HepG2 (cell line): ENCODE results near the gene DSTN. TPM values are rescaled to one million over a fixed set of nuclear protein-coding genes. Genes with fewer than 3 reads are reported as not detected.

Experiments
- ATAC-seq: fragments of 200-7000 bp; cut with Tn5 transposase; 3 replicates; pipeline ENCODE4 v1.9.1; 2020; ENCODE audit warnings: mild to moderate bottlenecking, moderate library complexity
- BruUV-seq: library from RNA; stranded (reverse); fragments of 400-500 nt; replicated peaks from 2 replicates; lab custom pipeline; 2021; lab: Mats Ljungman, UMichigan
- CTCF ChIA-PET: fragments of 300-600 bp; formaldehyde crosslinking; extraction: SDS; loops from one replicate; lab custom pipeline; 2021; ENCODE audit warnings: low total read pairs, inconsistent platforms, low intra/inter-chr PET ratio; lab: Yijun Ruan, JAX
- POLR2A ChIA-PET: fragments of 350-600 bp; sonication (Branson Sonifier 250); formaldehyde crosslinking; loops from one replicate; lab custom pipeline; 2020; ENCODE audit warnings: antibody characterized with exemption, inconsistent platforms; lab: Yijun Ruan, JAX
- DNase-seq: peaks from one replicate; pipeline ENCODE4 v3.0.0-alpha.2; 2015; ENCODE audit warnings: low spot score
- FAIRE-seq: peaks from 3 replicates; lab custom pipeline; 2011; peaks lifted over from hg19 to GRCh38; lab: Jason Lieb, UNC
- H2AFZ ChIP-seq: one replicate; pipeline ENCODE4 v1.6.1; 2011; ENCODE audit warnings: low read length, inconsistent platforms
- H3K27ac ChIP-seq: fragments of 300-600 bp; 3 replicates; pipeline ENCODE4 v1.8.0; 2011; ENCODE audit warnings: mixed run types, mild to moderate bottlenecking, mixed read lengths, low read length, inconsistent platforms; ENCODE audit not compliant: insufficient read depth; ENCODE audit errors: extremely low read length
- H3K27me3 ChIP-seq, 2 experiments: fragments of 200-600 bp in 1 of 2; 2 replicates in 1 of 2; 3 replicates in 1 of 2; pipeline versions ENCODE4 v1.6.0 to v1.8.0; 2011; ENCODE audit warnings: low read length in 2 of 2, mild to moderate bottlenecking in 2 of 2, moderate library complexity in 2 of 2, inconsistent platforms in 1 of 2; ENCODE audit not compliant: insufficient read depth in 2 of 2, control insufficient read depth in 1 of 2
- H3K36me3 ChIP-seq, 2 experiments: fragments of 200-600 bp in 1 of 2; replicated peaks in 1 of 2; 2 replicates in 1 of 2; 3 replicates in 1 of 2; pipeline versions ENCODE4 v1.5.1 to v1.8.0; 2011; ENCODE audit warnings: low read length in 2 of 2, inconsistent platforms in 1 of 2; ENCODE audit not compliant: insufficient read depth in 2 of 2, control insufficient read depth in 1 of 2
- H3K4me1 ChIP-seq: 2 replicates; pipeline ENCODE4 v1.5.1; 2012; ENCODE audit warnings: low read length, inconsistent platforms; ENCODE audit not compliant: insufficient read depth
- H3K4me2 ChIP-seq: 2 replicates; pipeline ENCODE4 v1.6.0; 2011; ENCODE audit warnings: low read depth, low read length, inconsistent platforms
- H3K4me3 ChIP-seq, 3 experiments: fragments of 200-600 bp in 1 of 3; sonication (generic), shearing (Covaris generic) in 1 of 3; replicated peaks in 1 of 3; 2 replicates each; pipeline ENCODE4 v1.5.1; 2011 to 2016; ENCODE audit warnings: low read length in 3 of 3, inconsistent platforms in 2 of 3, low read depth in 2 of 3, mild to moderate bottlenecking in 2 of 3, control low read depth in 1 of 3, mixed read lengths in 1 of 3; ENCODE audit not compliant: insufficient read depth in 1 of 3
- H3K79me2 ChIP-seq: one replicate; pipeline ENCODE4 v1.6.1; 2011; ENCODE audit warnings: low read length, inconsistent platforms; ENCODE audit not compliant: insufficient read depth
- H3K9ac ChIP-seq: 2 replicates; pipeline ENCODE4 v1.6.0; 2011; ENCODE audit warnings: mild to moderate bottlenecking, low read depth, low read length, inconsistent platforms; ENCODE audit not compliant: insufficient read depth
- H3K9me3 ChIP-seq: 2 replicates; pipeline ENCODE4 v1.5.1; 2012; ENCODE audit warnings: mild to moderate bottlenecking, low read length
- H4K20me1 ChIP-seq: 2 replicates; pipeline ENCODE4 v1.6.0; 2011; ENCODE audit warnings: inconsistent platforms, mild to moderate bottlenecking, low read length, moderate library complexity; ENCODE audit not compliant: insufficient read depth
- ASH2L ChIP-seq: fragments of 300-600, 200-600 bp; sonication (generic); IDR thresholded peaks from 2 replicates; pipeline ENCODE4 v1.7.0; 2017; ENCODE audit warnings: low read depth, mild to moderate bottlenecking, moderate library complexity, mixed read lengths, low read length; ENCODE audit not compliant: insufficient read length
- GATAD1 ChIP-seq: IDR thresholded peaks from 2 replicates; pipeline ENCODE4 v1.6.1; 2016; ENCODE audit warnings: missing genetic modification reagents, missing compliant biosample characterization
- HNF4G ChIP-seq, 2 experiments: sonication (generic) in 1 of 2; formaldehyde crosslinking in 1 of 2; IDR thresholded peaks; 2 replicates each; pipeline versions ENCODE4 v1.4.0 to v1.6.1; 2011 to 2020; ENCODE audit warnings: borderline replicate concordance in 2 of 2, low read depth in 2 of 2, mild to moderate bottlenecking in 2 of 2, low read length in 1 of 2, missing genetic modification reagents in 1 of 2, moderate library complexity in 1 of 2
- LCORL ChIP-seq, 2 experiments: fragments of 450-650 bp in 1 of 2; sonication (generic) in 1 of 2; formaldehyde crosslinking in 1 of 2; IDR thresholded peaks; 2 replicates each; pipeline versions ENCODE4 v1.5.0 to v1.6.1; 2017 to 2020; ENCODE audit warnings: antibody characterized with exemption in 1 of 2, missing genetic modification reagents in 1 of 2
- MTF1 ChIP-seq: sonication (generic); formaldehyde crosslinking; IDR thresholded peaks from 2 replicates; pipeline ENCODE4 v1.5.0; 2020; ENCODE audit warnings: missing genetic modification reagents
- ZNF501 ChIP-seq: sonication (generic); formaldehyde crosslinking; IDR thresholded peaks from 2 replicates; pipeline ENCODE4 v1.5.1; 2020; ENCODE audit warnings: mild to moderate bottlenecking, moderate library complexity, missing genetic modification reagents
- ZNF572 ChIP-seq: sonication (generic); formaldehyde crosslinking; IDR thresholded peaks from 2 replicates; pipeline ENCODE4 v1.5.1; 2020; ENCODE audit warnings: mild to moderate bottlenecking, missing genetic modification reagents
- ZSCAN12 ChIP-seq: sonication (generic); formaldehyde crosslinking; IDR thresholded peaks from 2 replicates; pipeline ENCODE4 v1.9.0; 2021; ENCODE audit warnings: mild to moderate bottlenecking, missing genetic modification reagents
- WGBS: methylation state at CpG from one replicate; pipeline ENCODE4 v1.1.6; 2017; ENCODE audit warnings: low lambda C conversion rate; 5-methylcytosine and 5-hydroxymethylcytosine counted together
- in situ Hi-C: cut with HindIII; loops from 2 replicates; pipeline ENCODE4 v1.10.0; 2017; ENCODE audit warnings: low pct_unique_long_range_greater_than_20kb; ENCODE audit not compliant: extremely low pct_ligation_motif_present
- intact Hi-C: fragments of 100-400 bp; cut with micrococcal nuclease; formaldehyde crosslinking; loops from one replicate; pipeline ENCODE4 v1.10.0; 2022; ENCODE audit not compliant: unreplicated experiment
- polyA plus RNA-seq, 8 experiments: library from polyadenylated mRNA; depleted of rRNA in 3 of 8; stranded (reverse) in 7 of 8; unstranded in 1 of 8; fragments of >200 nt; fragmentation: Illumina TruSeq in 4 of 8; extraction: Trizol in 4 of 8; gene quantifications; 2 replicates each; pipeline versions ENCODE4 v1.2.1 to v1.2.3, GENCODE V29; 2011 to 2016; ENCODE audit warnings: low read depth in 4 of 8, missing spikeins in 1 of 8, mixed read lengths in 1 of 8; ENCODE audit not compliant: insufficient read depth in 1 of 8
- total RNA-seq, 5 experiments: library from RNA; depleted of rRNA; stranded (reverse); fragments of >200 nt; fragmentation: Illumina TruSeq; extraction: Trizol; gene quantifications; 2 replicates each; pipeline ENCODE4 v1.2.3, GENCODE V29; 2016; ENCODE audit warnings: low read depth in 1 of 5

The DSTN gene
- total and polyA plus RNA-seq, 2 of the 13 experiments (the other 11 are each of a cell fraction or from before 2014, with no cell fraction given), result 27.6 to 106 TPM

DNA sequence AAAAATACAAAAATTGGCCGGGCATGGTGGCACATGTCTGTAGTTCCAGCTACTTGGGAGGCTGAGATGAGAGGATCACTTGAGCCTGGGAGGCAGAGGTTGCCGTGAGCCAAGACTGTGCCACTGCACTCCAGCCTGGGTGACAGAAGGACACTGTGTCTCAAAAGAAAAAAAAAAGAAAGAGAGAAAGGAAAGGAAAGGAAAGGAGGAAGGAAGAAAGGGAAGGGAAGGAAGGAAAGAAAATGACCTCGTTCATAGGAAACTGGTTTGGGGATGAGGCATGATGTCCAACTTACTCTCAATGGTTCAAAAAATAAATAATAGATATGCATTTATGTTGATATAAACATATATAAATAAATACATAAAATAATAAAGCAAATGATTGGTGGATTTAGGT is 31.9 kb upstream of the DSTN start:
- H3K9ac ChIP-seq, result no peak overlapping the region
- no peaks in the 10 kb centered on the region for H3K9me3 ChIP-seq
- H3K4me2 ChIP-seq, result no peak overlapping the region
- FAIRE-seq, result no peak
- no peak for DNase-seq
- H3K4me3 ChIP-seq, result no peak overlapping the region
- no peak overlapping the region for H3K27ac ChIP-seq
- H3K36me3 ChIP-seq, result no peaks in the 10 kb centered on the region
- 20% methylated on average over 3 of the region's 3 CpGs for WGBS
- intact Hi-C loops, result loop anchor here (1.0 kb wide), 6 partner anchors 32 to 401 kb away; partner anchors contain the start of gene DSTN
- no peak for TF ChIP-seq ASH2L
- no peak for TF ChIP-seq ZNF572
- no peak for TF ChIP-seq LCORL (IDR thresholded peaks at IDR 0.05)
- TF ChIP-seq LCORL (CRISPR knock-in tag; IDR thresholded peaks at IDR 0.05), result no peak
- TF ChIP-seq GATAD1 (CRISPR knock-in tag), result no peak
- TF ChIP-seq MTF1 (CRISPR knock-in tag), result no peak
- TF ChIP-seq ZSCAN12 (CRISPR knock-in tag), result no peak
- TF ChIP-seq ZNF501 (CRISPR knock-in tag), result no peak
- TF ChIP-seq HNF4G (IDR thresholded peaks at IDR 0.05; ENCODE audit: borderline replicate concordance, low read depth, low read length), result no peak
- TF ChIP-seq HNF4G (CRISPR knock-in tag; IDR thresholded peaks at IDR 0.05; ENCODE audit: borderline replicate concordance, low read depth), result no peak
- H3K27me3 ChIP-seq, result peaks cover 0 to 3% of the 10 kb centered on the region in 2 experiments; a peak in 1 of 5 replicates
- H2AFZ ChIP-seq, result no peak overlapping the region
- H4K20me1 ChIP-seq, result no peaks in the 10 kb centered on the region
- in situ Hi-C loops, result loop anchor here (5.0 to 10.0 kb wide), 2 partner anchors 74 to 397 kb away; no protein-coding TSS in a partner anchor
- ChIA-PET CTCF (interaction anchor here (1.1 to 4.1 kb wide), 6 partner anchors 32 to 360 kb away, joined by 3 to 47 read pairs (median 10); partner anchors contain the start of gene DSTN), POLR2A (no interaction called here)
- no TSS peak for BruUV-seq
- peaks cover 22% of the 10 kb centered on the region for H3K4me1 ChIP-seq
- H3K79me2 ChIP-seq, result no peaks in the 10 kb centered on the region
- ATAC-seq, result no peak
